ENCODE measurements around the gene COASY. TPM values are rescaled to one million over a fixed set of nuclear protein-coding genes. Genes with fewer than 3 reads are reported as not detected.
A peak's percentile ranks its signal among the peaks of the same experiment; 100 is the strongest.

COASY gene
- total RNA-seq, 1 experiment from 2014 or later = 138 TPM

- intact Hi-C loops (cut with micrococcal nuclease; ENCODE audit: unreplicated experiment) = no loop called here
- CTCF ChIA-PET = no interaction called here
- Histone ChIP-seq H3K27me3 (replicated peaks; ENCODE audit: control insufficient read depth, insufficient read depth, low read length) (no peaks in the 10 kb centered on the region), H3K9me3 (no peaks in the 10 kb centered on the region), H3K4me1 (peaks cover 9% of the 10 kb centered on the region), H3K36me3 (ENCODE audit: control insufficient read depth, insufficient read depth, low read length) (no peaks in the 10 kb centered on the region), H3K4me3 (ENCODE audit: low read depth, low read length) (no peak overlapping the region)
- no peaks in the 10 kb centered on the region for H3K9me3 Mint-ChIP-seq (ENCODE audit: unreplicated experiment)
- BruUV-seq (replicated peaks) = no TSS peak
- POLR2A ChIA-PET = no interaction called here
- H3K27me3 Mint-ChIP-seq (ENCODE audit: insufficient read depth, unreplicated experiment) = no peaks in the 10 kb centered on the region
- no peak for TF ChIP-seq CTCF (IDR thresholded peaks at IDR 0.05; ENCODE audit: insufficient read depth in 1 of 2, low read depth in 1 of 2, low read length in 1 of 2, severe bottlenecking in 1 of 2, unreplicated experiment in 1 of 2)
- H3K27ac Mint-ChIP-seq (ENCODE audit: unreplicated experiment) = no peak overlapping the region
- DNase-seq = no peak
- H3K4me3 Mint-ChIP-seq (ENCODE audit: unreplicated experiment) = no peak overlapping the region
- H3K4me1 Mint-ChIP-seq (ENCODE audit: low read depth, unreplicated experiment) = peaks cover 13% of the 10 kb centered on the region
- H3K36me3 Mint-ChIP-seq (ENCODE audit: insufficient read depth, unreplicated experiment) = peaks cover 43% of the 10 kb centered on the region
These were observed 2.9 kb upstream of the COASY start for GRCh38 chr17:42559075-42559474.

- CTCF ChIA-PET = no interaction called here
These were observed 1.7 kb upstream of the COASY start for GRCh38 chr17:42560246-42560645.

GRCh38 chr17:42562388-42563142 is 617 bp downstream of the COASY start:
- POLR2A ChIA-PET = interaction anchor here (0.6 to 0.9 kb wide), 2 partner anchors 27 kb away, joined by 3 to 4 read pairs; partner anchors contain the start of gene NAGLU
- peak; percentile 62 to 71 for DNase-seq

More at GRCh38 chr17:42560246-42560645, 1.7 kb upstream of the COASY start:
- Mint-ChIP-seq H3K4me3 (ENCODE audit: unreplicated experiment) (no peak overlapping the region), H3K36me3 (ENCODE audit: insufficient read depth, unreplicated experiment) (peaks cover 45% of the 10 kb centered on the region), H3K9me3 (ENCODE audit: unreplicated experiment) (no peaks in the 10 kb centered on the region), H3K27me3 (ENCODE audit: insufficient read depth, unreplicated experiment) (no peaks in the 10 kb centered on the region), H3K4me1 (ENCODE audit: low read depth, unreplicated experiment) (peaks cover 13% of the 10 kb centered on the region), H3K27ac (ENCODE audit: unreplicated experiment) (no peak overlapping the region)
- no TSS peak for BruUV-seq (replicated peaks)
- Histone ChIP-seq H3K36me3 (ENCODE audit: control insufficient read depth, insufficient read depth, low read length) (peaks cover 4% of the 10 kb centered on the region; the same call in 1 of the 2 replicates), H3K4me1 (peaks cover 9% of the 10 kb centered on the region), H3K27me3 (replicated peaks; ENCODE audit: control insufficient read depth, insufficient read depth, low read length) (no peaks in the 10 kb centered on the region), H3K4me3 (ENCODE audit: low read depth, low read length) (no peak overlapping the region), H3K9me3 (no peaks in the 10 kb centered on the region)
- intact Hi-C loops (cut with micrococcal nuclease; ENCODE audit: unreplicated experiment) = no loop called here
- TF ChIP-seq CTCF (IDR thresholded peaks at IDR 0.05; ENCODE audit: insufficient read depth in 1 of 2, low read depth in 1 of 2, low read length in 1 of 2, severe bottlenecking in 1 of 2, unreplicated experiment in 1 of 2) = no peak
- POLR2A ChIA-PET = no interaction called here
- no peak for DNase-seq

More at GRCh38 chr17:42562388-42563142, 617 bp downstream of the COASY start:
- H3K9me3 ChIP-seq = no peaks in the 10 kb centered on the region
- Mint-ChIP-seq H3K27me3 (ENCODE audit: insufficient read depth, unreplicated experiment) (no peaks in the 10 kb centered on the region), H3K4me3 (ENCODE audit: unreplicated experiment) (peak overlapping the region; percentile 77), H3K9me3 (ENCODE audit: unreplicated experiment) (no peaks in the 10 kb centered on the region), H3K27ac (ENCODE audit: unreplicated experiment) (peak overlapping the region; percentile 93), H3K4me1 (ENCODE audit: low read depth, unreplicated experiment) (peaks cover 16% of the 10 kb centered on the region), H3K36me3 (ENCODE audit: insufficient read depth, unreplicated experiment) (peaks cover 68% of the 10 kb centered on the region)
- CTCF ChIA-PET = no interaction called here
- intact Hi-C loops (cut with micrococcal nuclease; ENCODE audit: unreplicated experiment) = loop anchor here (1.0 kb wide), 1 partner anchor 15 kb away; the partner anchor contains the start of gene PSMC3IP
- no peaks in the 10 kb centered on the region for H3K27me3 ChIP-seq (replicated peaks; ENCODE audit: control insufficient read depth, insufficient read depth, low read length)
- peaks cover 4% of the 10 kb centered on the region; the same call in 1 of the 2 replicates for H3K36me3 ChIP-seq (ENCODE audit: control insufficient read depth, insufficient read depth, low read length)
- TF ChIP-seq CTCF (IDR thresholded peaks at IDR 0.05; ENCODE audit: insufficient read depth in 1 of 2, low read depth in 1 of 2, low read length in 1 of 2, severe bottlenecking in 1 of 2, unreplicated experiment in 1 of 2) = no peak
- peak overlapping the region; percentile 78 for H3K4me3 ChIP-seq (ENCODE audit: low read depth, low read length)
- H3K4me1 ChIP-seq = peaks cover 13% of the 10 kb centered on the region
- TSS peak; percentile 56 for BruUV-seq (replicated peaks)

All from Caco-2 (cell line).